Effector memory CD4-positive, alpha-beta T cell (primary cell): ENCODE results near the gene RIPK3.
"Not testable (repeated sequence)": the region's sequence is repeated elsewhere in the genome, so short reads cannot be mapped to it uniquely, and the experiment has no call there.

Experiments used
- DNase-seq, 3 donors: peaks; one replicate each; pipeline ENCODE4 v3.0.0-alpha.2; 2020
- H3K27ac ChIP-seq: 2 replicates; pipeline ENCODE4 v1.7.0; 2013; ENCODE audit warnings: mild to moderate bottlenecking, low read length, moderate library complexity; ENCODE audit not compliant: insufficient read depth, poor library complexity, severe bottlenecking
- H3K27me3 ChIP-seq: replicated peaks from 2 replicates; pipeline ENCODE4 v1.7.0; 2013; ENCODE audit warnings: mild to moderate bottlenecking, low read length; ENCODE audit not compliant: insufficient read depth, control insufficient read depth, poor library complexity, severe bottlenecking
- H3K36me3 ChIP-seq: 2 replicates; pipeline ENCODE4 v1.7.0; 2013; ENCODE audit warnings: mild to moderate bottlenecking, low read length, moderate library complexity; ENCODE audit not compliant: control insufficient read depth, insufficient read depth
- H3K4me1 ChIP-seq: 2 replicates; pipeline ENCODE4 v1.7.0; 2013; ENCODE audit warnings: low read length, mild to moderate bottlenecking; ENCODE audit not compliant: control insufficient read depth, insufficient read depth, poor library complexity, severe bottlenecking
- H3K4me3 ChIP-seq: 2 replicates; pipeline ENCODE4 v1.7.0; 2013; ENCODE audit warnings: low read length, low read depth, mild to moderate bottlenecking; ENCODE audit not compliant: insufficient read depth, poor library complexity, severe bottlenecking
- H3K9me3 ChIP-seq: 2 replicates; pipeline ENCODE4 v1.7.0; 2013; ENCODE audit warnings: mild to moderate bottlenecking, low read length, moderate library complexity; ENCODE audit not compliant: control insufficient read depth

RIPK3 gene

GRCh38 chr14:24363401-24363800 lies 23.6 kb upstream of the RIPK3 start:
- Histone ChIP-seq H3K27ac (no peak overlapping the region), H3K9me3 (no peaks in the 10 kb centered on the region), H3K4me1 (peaks cover 30% of the 10 kb centered on the region), H3K27me3 (peaks cover 36% of the 10 kb centered on the region), H3K4me3 (no peak overlapping the region), H3K36me3 (no peaks in the 10 kb centered on the region)
- no peak for DNase-seq

DNA sequence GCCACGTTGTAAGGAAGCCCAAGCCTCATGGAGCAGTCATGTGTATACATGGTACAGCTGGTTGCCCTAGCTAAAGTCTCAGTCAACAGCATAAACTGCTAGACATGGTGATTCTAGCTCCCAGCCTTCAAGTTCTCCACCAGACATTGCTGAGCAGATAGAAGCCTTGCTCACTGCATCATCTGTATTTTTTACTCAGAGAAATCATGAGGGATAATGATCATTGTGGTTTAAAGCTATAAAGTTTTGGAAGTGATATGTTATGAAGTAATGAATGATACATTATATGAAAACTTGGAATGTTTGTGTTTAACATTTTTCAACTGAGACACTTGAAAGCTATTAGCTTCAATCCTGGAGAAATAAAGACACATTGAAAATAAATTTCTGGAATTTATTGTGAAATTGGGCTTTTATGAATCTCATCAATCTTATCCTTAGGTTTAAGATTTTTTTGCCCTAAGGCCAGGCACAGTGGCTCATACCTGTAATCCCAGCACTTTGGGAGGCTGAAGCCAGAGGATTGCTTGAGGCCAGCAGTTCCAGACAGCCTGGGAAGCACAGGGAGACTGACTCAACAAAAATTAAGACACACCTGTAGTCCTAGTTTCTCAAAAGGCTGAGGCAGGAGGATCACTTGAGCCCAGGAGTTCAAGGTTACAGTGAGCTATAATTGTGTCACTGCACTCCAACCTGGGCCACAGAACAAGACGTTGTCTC lies 22.6 kb upstream of the RIPK3 start:
- peaks cover 26% of the 10 kb centered on the region for H3K27me3 ChIP-seq
- no peak overlapping the region for H3K4me3 ChIP-seq
- no peaks in the 10 kb centered on the region for H3K36me3 ChIP-seq
- no peak for DNase-seq
- no peak overlapping the region for H3K27ac ChIP-seq
- H3K4me1 ChIP-seq, result peaks cover 20% of the 10 kb centered on the region
- no peaks in the 10 kb centered on the region for H3K9me3 ChIP-seq

DNA sequence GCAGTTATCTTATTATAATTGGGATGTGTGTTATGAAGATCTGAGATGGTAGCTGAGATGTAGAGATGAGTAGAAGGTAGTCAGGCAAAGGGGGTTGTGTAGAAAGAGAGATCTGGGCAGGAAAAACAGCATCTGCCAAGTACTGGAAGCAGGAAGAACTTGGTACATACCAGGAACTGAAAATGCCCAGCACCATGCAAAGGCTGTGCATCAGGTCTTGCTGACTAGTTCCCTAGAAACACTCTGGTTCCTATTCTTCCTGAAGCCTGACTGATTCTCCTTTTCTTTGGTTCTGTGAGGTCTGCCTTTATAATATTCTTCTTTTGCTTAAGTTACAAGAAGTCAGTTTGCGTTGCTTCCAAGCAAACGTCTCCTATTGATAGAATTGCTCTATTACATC lies 21.5 kb upstream of the RIPK3 start:
- Histone ChIP-seq H3K9me3 (no peaks in the 10 kb centered on the region), H3K27me3 (peaks cover 16% of the 10 kb centered on the region), H3K36me3 (no peaks in the 10 kb centered on the region), H3K4me3 (no peak overlapping the region), H3K27ac (no peak overlapping the region), H3K4me1 (peaks cover 10% of the 10 kb centered on the region)
- no peak for DNase-seq

DNA sequence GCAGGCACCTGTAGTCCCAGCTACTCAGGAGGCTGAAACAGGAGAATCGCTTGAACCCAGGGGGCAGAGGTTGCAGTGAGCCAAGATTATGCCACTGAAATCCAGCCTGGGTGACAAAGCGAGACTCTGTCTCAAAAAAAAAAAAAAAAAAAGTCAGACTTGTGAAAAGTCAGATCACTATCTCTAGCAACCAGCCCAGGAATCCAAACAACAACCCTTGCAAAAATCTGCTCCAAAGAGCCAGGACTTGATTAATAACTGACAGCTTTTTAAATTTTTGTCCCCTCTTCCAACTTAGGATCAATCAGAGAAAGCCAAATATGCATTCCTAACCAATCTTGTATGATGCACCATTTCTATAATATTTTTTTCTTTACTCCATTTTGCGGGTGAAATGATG lies 20.5 kb upstream of the RIPK3 start:
- Histone ChIP-seq H3K27me3 (peaks cover 9% of the 10 kb centered on the region), H3K36me3 (no peaks in the 10 kb centered on the region), H3K4me1 (no peaks in the 10 kb centered on the region), H3K27ac (no peak overlapping the region), H3K9me3 (no peaks in the 10 kb centered on the region), H3K4me3 (no peak overlapping the region)
- DNase-seq, result no peak

GRCh38 chr14:24356208-24356607 lies 16.4 kb upstream of the RIPK3 start:
- H3K9me3 ChIP-seq, result no peaks in the 10 kb centered on the region
- H3K27ac ChIP-seq, result no peak overlapping the region
- no peak overlapping the region for H3K4me3 ChIP-seq
- H3K27me3 ChIP-seq, result peaks cover 4% of the 10 kb centered on the region
- H3K4me1 ChIP-seq, result no peaks in the 10 kb centered on the region
- no peaks in the 10 kb centered on the region for H3K36me3 ChIP-seq
- no peak for DNase-seq

GRCh38 chr14:24355009-24355408 lies 15.2 kb upstream of the RIPK3 start:
- H3K9me3 ChIP-seq, result no peaks in the 10 kb centered on the region
- no peak overlapping the region for H3K27ac ChIP-seq

DNA sequence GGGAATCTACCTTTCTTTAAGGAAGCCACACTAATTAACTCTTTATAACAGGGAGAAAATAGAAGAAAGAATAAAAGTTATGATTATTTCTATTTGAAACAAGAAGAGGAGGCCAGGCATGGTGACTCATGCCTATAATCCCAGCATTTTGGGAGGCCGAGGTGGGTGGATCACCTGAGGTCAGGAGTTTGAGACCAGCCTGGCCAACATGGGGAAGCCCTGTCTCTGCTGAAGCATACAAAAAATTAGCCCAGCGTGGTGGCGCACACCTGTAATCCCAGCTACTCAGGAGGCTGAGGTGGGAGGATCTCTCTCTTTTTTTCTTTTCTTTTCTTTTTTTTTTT lies 14.7 kb upstream of the RIPK3 start:
- not testable (repeated sequence) for H3K9me3 ChIP-seq, DNase-seq, H3K27ac ChIP-seq

More at GRCh38 chr14:24355009-24355408, 15.2 kb upstream of the RIPK3 start:
- no peak for DNase-seq
- H3K36me3 ChIP-seq, result no peaks in the 10 kb centered on the region
- H3K4me1 ChIP-seq, result no peaks in the 10 kb centered on the region
- H3K4me3 ChIP-seq, result no peak overlapping the region
- peaks cover 4% of the 10 kb centered on the region for H3K27me3 ChIP-seq

DNA sequence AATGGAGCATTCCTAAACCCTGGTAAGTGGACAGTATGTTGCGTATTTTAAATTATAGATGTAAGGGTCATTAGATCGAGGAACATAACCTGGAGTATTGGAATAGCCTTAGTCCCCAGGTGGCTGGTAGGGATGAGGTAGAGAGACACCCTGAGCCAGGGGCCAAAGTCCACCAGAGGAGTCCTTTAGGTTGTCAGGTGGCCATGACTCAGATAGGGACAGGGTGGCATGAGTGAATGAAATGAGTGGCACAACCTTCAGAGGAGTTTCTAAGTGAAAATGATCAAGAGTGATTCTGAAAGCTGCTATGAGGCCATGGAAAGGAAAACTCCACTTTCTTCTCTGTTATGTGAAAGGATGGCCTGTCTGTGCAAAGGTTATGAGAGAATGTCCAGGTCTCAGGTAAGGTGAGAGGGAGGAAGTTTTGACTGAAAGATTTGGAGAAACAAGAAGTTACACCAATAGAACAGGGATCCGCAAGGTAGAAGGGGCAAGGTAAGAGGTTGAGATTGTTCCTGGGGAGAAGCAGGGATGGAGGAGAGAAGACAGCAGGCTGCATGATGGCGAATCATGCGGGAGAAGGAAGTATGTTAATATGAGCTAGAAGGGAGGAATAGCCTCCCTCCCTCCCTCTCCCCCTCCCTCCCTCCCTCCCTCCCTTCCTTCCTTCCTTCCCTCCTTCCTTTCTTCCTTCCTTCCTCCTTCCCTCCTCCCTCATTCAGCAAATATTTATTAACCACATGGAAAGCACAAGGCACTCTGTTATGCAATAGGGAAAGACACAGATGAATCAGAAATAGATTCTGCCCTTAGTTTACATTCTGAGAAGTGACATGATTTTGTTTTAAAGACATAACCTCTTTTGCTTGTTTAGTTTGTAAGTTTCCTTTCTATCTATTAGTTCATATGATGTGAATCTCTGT lies 14.0 kb upstream of the RIPK3 start:
- no peak overlapping the region for H3K4me3 ChIP-seq
- no peak for DNase-seq
- H3K27me3 ChIP-seq, result peaks cover 4% of the 10 kb centered on the region
- no peak overlapping the region for H3K27ac ChIP-seq
- H3K36me3 ChIP-seq, result no peaks in the 10 kb centered on the region
- no peaks in the 10 kb centered on the region for H3K9me3 ChIP-seq
- no peaks in the 10 kb centered on the region for H3K4me1 ChIP-seq

More for the DNA sequence above, 14.7 kb upstream of the RIPK3 start:
- not testable (repeated sequence) for H3K27me3 ChIP-seq, H3K4me3 ChIP-seq, H3K36me3 ChIP-seq, H3K4me1 ChIP-seq

DNA sequence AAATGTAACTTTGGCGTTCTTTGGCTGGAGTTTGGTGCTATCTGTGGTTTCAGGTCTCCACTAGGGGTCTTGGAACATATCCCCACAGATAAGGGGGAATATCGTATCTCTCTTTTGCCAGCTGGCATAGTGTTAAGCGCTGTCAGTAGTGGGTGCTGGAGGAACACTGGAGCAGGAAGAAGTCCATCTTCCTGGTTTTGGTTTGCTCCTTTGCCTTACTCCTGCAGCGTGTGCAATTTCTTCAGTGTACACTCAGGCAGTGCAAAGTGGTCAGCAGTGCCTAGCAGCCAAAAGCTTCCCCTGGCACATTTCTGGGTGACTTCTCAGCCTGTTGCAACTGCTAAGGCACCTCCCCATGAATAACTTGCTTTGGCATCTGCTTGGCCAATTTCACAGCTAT lies 11.7 kb upstream of the RIPK3 start:
- H3K9me3 ChIP-seq, result no peaks in the 10 kb centered on the region
- H3K4me3 ChIP-seq, result no peak overlapping the region
- H3K27me3 ChIP-seq, result peaks cover 4% of the 10 kb centered on the region
- H3K4me1 ChIP-seq, result no peaks in the 10 kb centered on the region
- no peaks in the 10 kb centered on the region for H3K36me3 ChIP-seq
- no peak for DNase-seq
- no peak overlapping the region for H3K27ac ChIP-seq

GRCh38 chr14:24349742-24350141 lies 10.0 kb upstream of the RIPK3 start:
- no peak for DNase-seq
- Histone ChIP-seq H3K36me3 (no peaks in the 10 kb centered on the region), H3K9me3 (no peaks in the 10 kb centered on the region), H3K4me3 (no peak overlapping the region), H3K4me1 (no peaks in the 10 kb centered on the region), H3K27me3 (peaks cover 4% of the 10 kb centered on the region), H3K27ac (no peak overlapping the region)
